SK-N-SH treated with all-trans-retinoic acid at 6 μM for 48 hours (cell line): ENCODE results near the gene CHAF1A.

ENCODE experiments used
- ATAC-seq: fragments of 200-7000 bp; cut with Tn5 transposase; 3 replicates; pipeline ENCODE4 v1.9.1; 2020; ENCODE audit warnings: mild to moderate bottlenecking, moderate library complexity
- ARNTL ChIP-seq: fragments of 450-650 bp; formaldehyde crosslinking; IDR thresholded peaks from 2 replicates; pipeline ENCODE4 v1.5.0; 2020; ENCODE audit warnings: low read depth, mild to moderate bottlenecking, moderate library complexity, borderline replicate concordance
- BACH2 ChIP-seq: fragments of 250-450 bp; sonication (Bioruptor Pico); IDR thresholded peaks from 2 replicates; pipeline ENCODE4 v1.9.0; 2021; ENCODE audit warnings: mild to moderate bottlenecking, borderline replicate concordance
- CSDC2 ChIP-seq: fragments of 250-450 bp; sonication (Bioruptor Pico); IDR thresholded peaks from 2 replicates; pipeline ENCODE4 v1.5.0; 2020; ENCODE audit warnings: mild to moderate bottlenecking, moderate library complexity
- ESRRG ChIP-seq: fragments of 250-450 bp; sonication (Bioruptor Pico); IDR thresholded peaks from 2 replicates; pipeline ENCODE4 v1.6.1; 2021; ENCODE audit warnings: mild to moderate bottlenecking
- GLIS3 ChIP-seq: fragments of 250-450 bp; sonication (Bioruptor Pico); IDR thresholded peaks from 2 replicates; pipeline ENCODE4 v1.5.0; 2020; ENCODE audit warnings: mild to moderate bottlenecking, moderate library complexity
- ISL1 ChIP-seq: fragments of 250-450 bp; sonication (Bioruptor Pico); IDR thresholded peaks from 2 replicates; pipeline ENCODE4 v2.1.2; 2022; ENCODE audit warnings: mild to moderate bottlenecking, moderate library complexity
- PPARA ChIP-seq: fragments of 250-450 bp; sonication (Bioruptor Pico); IDR thresholded peaks from 2 replicates; pipeline ENCODE4 v1.5.0; 2020; ENCODE audit warnings: mild to moderate bottlenecking, borderline replicate concordance
- RARB ChIP-seq: fragments of 250-450 bp; sonication (Bioruptor Pico); IDR thresholded peaks from 2 replicates; pipeline ENCODE4 v1.8.0; 2021; ENCODE audit warnings: mild to moderate bottlenecking, moderate library complexity
- SNAI2 ChIP-seq: fragments of 250-450 bp; sonication (Bioruptor Pico); IDR thresholded peaks from 2 replicates; pipeline ENCODE4 v1.5.0; 2020; ENCODE audit warnings: mild to moderate bottlenecking, moderate library complexity
- TCF4 ChIP-seq: fragments of 250-450 bp; sonication (Bioruptor Pico); IDR thresholded peaks from 2 replicates; pipeline ENCODE4 v1.8.0; 2021; ENCODE audit warnings: mild to moderate bottlenecking, moderate library complexity, borderline replicate concordance
- ZC3H10 ChIP-seq: fragments of 250-450 bp; sonication (Bioruptor Pico); IDR thresholded peaks from 2 replicates; pipeline ENCODE4 v1.5.1; 2021; ENCODE audit warnings: mild to moderate bottlenecking, moderate library complexity
- ZFP3 ChIP-seq: fragments of 250-450 bp; sonication (Bioruptor Pico); IDR thresholded peaks from 2 replicates; pipeline ENCODE4 v1.5.0; 2020; ENCODE audit warnings: mild to moderate bottlenecking, moderate library complexity
- ZFP30 ChIP-seq: fragments of 450-650 bp; formaldehyde crosslinking; IDR thresholded peaks from 2 replicates; pipeline ENCODE4 v1.5.0; 2022; ENCODE audit warnings: mild to moderate bottlenecking, moderate library complexity
- ZNF565 ChIP-seq: fragments of 450-650 bp; formaldehyde crosslinking; conservative IDR thresholded peaks from 2 replicates; pipeline ENCODE4 v1.5.0; 2020; ENCODE audit warnings: low read depth, mild to moderate bottlenecking, moderate library complexity
- ZNF70 ChIP-seq: fragments of 450-650 bp; formaldehyde crosslinking; IDR thresholded peaks from 2 replicates; pipeline ENCODE4 v1.5.0; 2020; ENCODE audit warnings: mild to moderate bottlenecking, moderate library complexity
- ZNF8 ChIP-seq: fragments of 450-650 bp; formaldehyde crosslinking; IDR thresholded peaks from 2 replicates; pipeline ENCODE4 v1.5.0; 2020; ENCODE audit warnings: mild to moderate bottlenecking, moderate library complexity
- TF ChIP-seq, protein P1 (sequence below): fragments of 250-450 bp; sonication (Bioruptor Pico); IDR thresholded peaks from 2 replicates; pipeline ENCODE4 v1.5.1; 2021; ENCODE audit warnings: mild to moderate bottlenecking, moderate library complexity
- TF ChIP-seq, protein P2 (sequence below): fragments of 250-450 bp; sonication (Bioruptor Pico); IDR thresholded peaks from 2 replicates; pipeline ENCODE4 v1.8.0; 2020; ENCODE audit warnings: mild to moderate bottlenecking, moderate library complexity, borderline replicate concordance
- TF ChIP-seq, protein P3 (sequence below): fragments of 250-450 bp; sonication (Bioruptor Pico); IDR thresholded peaks from 2 replicates; pipeline ENCODE4 v1.5.1; 2020; ENCODE audit warnings: low read depth, mild to moderate bottlenecking, moderate library complexity
- TF ChIP-seq, protein P4 (sequence below): fragments of 250-450 bp; sonication (Bioruptor Pico); IDR thresholded peaks from 2 replicates; pipeline ENCODE4 v1.8.0; 2021; ENCODE audit warnings: low read depth, mild to moderate bottlenecking, moderate library complexity, borderline replicate concordance

The CHAF1A gene

DNA sequence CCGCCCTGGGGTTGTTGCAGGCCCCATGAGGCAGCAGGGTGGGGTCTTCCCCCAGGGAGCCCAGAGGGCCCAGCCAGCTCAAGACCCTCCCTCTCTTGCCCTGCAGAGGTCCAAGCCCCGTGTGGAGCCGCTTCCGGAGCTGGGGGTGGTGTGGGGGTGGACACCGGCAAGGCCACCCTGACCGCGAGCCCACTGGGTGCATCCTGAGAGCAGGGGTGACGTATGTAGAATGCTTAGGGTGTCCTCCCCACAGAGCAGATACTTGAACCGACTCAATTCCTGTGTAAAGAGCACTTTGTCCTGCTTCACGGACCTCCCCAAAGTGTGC lies 40.3 kb downstream of the CHAF1A start (continued):
- TF ChIP-seq, protein P1, sequence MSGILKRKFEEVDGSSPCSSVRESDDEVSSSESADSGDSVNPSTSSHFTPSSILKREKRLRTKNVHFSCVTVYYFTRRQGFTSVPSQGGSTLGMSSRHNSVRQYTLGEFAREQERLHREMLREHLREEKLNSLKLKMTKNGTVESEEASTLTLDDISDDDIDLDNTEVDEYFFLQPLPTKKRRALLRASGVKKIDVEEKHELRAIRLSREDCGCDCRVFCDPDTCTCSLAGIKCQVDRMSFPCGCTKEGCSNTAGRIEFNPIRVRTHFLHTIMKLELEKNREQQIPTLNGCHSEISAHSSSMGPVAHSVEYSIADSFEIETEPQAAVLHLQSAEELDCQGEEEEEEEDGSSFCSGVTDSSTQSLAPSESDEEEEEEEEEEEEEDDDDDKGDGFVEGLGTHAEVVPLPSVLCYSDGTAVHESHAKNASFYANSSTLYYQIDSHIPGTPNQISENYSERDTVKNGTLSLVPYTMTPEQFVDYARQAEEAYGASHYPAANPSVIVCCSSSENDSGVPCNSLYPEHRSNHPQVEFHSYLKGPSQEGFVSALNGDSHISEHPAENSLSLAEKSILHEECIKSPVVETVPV (CRISPR knock-in tag): no peak

DNA sequence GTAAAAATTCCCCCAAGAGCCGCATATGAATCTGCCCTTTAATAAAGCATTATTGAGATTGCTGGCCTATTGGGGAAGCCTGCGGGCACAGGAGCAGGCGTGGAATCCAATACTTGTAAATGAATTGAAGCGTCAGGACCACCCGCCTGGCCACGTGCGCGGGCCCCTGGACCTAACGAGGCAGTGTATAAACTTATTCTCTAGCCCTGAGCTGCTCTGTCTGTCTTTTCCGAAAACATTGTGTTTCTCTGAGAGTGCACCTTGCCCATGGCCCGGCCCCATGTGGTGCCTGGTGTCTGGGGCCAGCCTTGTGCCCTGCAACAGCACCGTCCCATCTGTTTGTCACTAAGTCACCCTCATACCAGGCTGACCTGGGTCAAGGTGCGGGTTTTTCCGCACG lies 40.7 kb downstream of the CHAF1A start:
- ATAC-seq: peak; percentile 3; the same call in 1 of the 3 replicates
- TF ChIP-seq ZNF70 (no peak), ZFP30 (CRISPR knock-in tag) (no peak), SNAI2 (CRISPR knock-in tag) (no peak), TCF4 (CRISPR knock-in tag) (no peak), ARNTL (no peak), GLIS3 (CRISPR knock-in tag) (no peak), ZNF8 (CRISPR knock-in tag) (no peak), ZFP3 (no peak), BACH2 (CRISPR knock-in tag) (no peak), PPARA (CRISPR knock-in tag) (no peak), ISL1 (CRISPR knock-in tag) (no peak), ZC3H10 (CRISPR knock-in tag) (no peak), ZNF565 (CRISPR knock-in tag) (no peak), CSDC2 (CRISPR knock-in tag) (no peak), ESRRG (CRISPR knock-in tag) (no peak)
- TF ChIP-seq, protein P1 (CRISPR knock-in tag): no peak
- TF ChIP-seq, protein P2, sequence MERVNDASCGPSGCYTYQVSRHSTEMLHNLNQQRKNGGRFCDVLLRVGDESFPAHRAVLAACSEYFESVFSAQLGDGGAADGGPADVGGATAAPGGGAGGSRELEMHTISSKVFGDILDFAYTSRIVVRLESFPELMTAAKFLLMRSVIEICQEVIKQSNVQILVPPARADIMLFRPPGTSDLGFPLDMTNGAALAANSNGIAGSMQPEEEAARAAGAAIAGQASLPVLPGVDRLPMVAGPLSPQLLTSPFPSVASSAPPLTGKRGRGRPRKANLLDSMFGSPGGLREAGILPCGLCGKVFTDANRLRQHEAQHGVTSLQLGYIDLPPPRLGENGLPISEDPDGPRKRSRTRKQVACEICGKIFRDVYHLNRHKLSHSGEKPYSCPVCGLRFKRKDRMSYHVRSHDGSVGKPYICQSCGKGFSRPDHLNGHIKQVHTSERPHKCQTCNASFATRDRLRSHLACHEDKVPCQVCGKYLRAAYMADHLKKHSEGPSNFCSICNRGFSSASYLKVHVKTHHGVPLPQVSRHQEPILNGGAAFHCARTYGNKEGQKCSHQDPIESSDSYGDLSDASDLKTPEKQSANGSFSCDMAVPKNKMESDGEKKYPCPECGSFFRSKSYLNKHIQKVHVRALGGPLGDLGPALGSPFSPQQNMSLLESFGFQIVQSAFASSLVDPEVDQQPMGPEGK (CRISPR knock-in tag): no peak
- TF ChIP-seq, protein P3, sequence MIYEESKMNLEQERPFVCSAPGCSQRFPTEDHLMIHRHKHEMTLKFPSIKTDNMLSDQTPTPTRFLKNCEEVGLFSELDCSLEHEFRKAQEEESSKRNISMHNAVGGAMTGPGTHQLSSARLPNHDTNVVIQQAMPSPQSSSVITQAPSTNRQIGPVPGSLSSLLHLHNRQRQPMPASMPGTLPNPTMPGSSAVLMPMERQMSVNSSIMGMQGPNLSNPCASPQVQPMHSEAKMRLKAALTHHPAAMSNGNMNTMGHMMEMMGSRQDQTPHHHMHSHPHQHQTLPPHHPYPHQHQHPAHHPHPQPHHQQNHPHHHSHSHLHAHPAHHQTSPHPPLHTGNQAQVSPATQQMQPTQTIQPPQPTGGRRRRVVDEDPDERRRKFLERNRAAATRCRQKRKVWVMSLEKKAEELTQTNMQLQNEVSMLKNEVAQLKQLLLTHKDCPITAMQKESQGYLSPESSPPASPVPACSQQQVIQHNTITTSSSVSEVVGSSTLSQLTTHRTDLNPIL (CRISPR knock-in tag): no peak

DNA sequence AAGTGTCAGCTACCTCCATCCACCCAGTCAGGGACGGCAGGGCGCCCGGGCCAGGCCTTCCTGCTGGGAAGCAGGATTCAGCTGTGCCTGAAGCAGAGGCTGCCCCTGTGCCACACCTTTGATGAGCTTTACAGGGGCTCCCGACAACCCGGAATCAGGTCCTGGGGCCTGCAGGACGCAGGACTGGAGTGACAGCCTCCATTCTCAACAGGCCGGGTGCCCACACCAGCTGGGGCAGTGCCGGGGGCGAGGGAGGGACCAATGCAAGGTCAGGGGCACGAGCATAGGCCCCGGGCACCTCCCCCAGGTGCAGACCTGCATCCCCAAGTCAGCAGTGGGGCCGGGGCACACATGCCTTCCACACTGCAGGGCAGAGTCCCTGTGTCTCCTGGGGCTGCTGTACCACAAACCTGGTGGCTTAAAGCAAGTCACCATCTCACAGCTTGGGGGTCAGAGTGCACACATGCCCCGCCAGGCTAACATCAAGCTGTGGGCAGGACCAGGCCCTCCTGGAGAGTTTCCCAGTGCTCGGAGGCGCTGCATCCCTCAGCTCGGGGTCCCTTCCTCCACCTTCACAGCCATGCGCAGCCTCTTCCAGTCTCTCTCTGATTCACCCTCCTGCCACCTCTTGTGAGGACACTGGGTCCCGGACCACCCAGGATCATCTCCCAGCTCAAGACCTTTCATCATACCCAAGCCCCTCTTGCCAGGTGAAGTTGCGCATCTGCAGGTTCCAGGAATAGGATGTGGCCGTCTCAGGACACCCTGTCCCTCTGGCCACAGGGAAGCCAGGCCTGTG lies 41.7 kb downstream of the CHAF1A start:
- peak; percentile 2 for ATAC-seq
- TF ChIP-seq, protein P2 (CRISPR knock-in tag): no peak
- TF ChIP-seq TCF4 (CRISPR knock-in tag) (no peak), ZFP3 (no peak), ZC3H10 (CRISPR knock-in tag) (no peak), ESRRG (CRISPR knock-in tag) (no peak), CSDC2 (CRISPR knock-in tag) (no peak), ARNTL (no peak), ZNF8 (CRISPR knock-in tag) (no peak), SNAI2 (CRISPR knock-in tag) (no peak), RARB (CRISPR knock-in tag) (no peak)
- TF ChIP-seq, protein P4, sequence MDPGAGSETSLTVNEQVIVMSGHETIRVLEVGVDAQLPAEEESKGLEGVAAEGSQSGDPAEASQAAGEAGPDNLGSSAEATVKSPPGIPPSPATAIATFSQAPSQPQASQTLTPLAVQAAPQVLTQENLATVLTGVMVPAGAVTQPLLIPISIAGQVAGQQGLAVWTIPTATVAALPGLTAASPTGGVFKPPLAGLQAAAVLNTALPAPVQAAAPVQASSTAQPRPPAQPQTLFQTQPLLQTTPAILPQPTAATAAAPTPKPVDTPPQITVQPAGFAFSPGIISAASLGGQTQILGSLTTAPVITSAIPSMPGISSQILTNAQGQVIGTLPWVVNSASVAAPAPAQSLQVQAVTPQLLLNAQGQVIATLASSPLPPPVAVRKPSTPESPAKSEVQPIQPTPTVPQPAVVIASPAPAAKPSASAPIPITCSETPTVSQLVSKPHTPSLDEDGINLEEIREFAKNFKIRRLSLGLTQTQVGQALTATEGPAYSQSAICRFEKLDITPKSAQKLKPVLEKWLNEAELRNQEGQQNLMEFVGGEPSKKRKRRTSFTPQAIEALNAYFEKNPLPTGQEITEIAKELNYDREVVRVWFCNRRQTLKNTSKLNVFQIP (CRISPR knock-in tag): no peak
